Mesenchymal stem cell (in vitro differentiated cells and primary cell): Measurements from ENCODE around the gene ANKS4B.

Source experiments
- DNase-seq: peaks from one replicate; pipeline ENCODE4 v3.0.0-alpha.2; 2013
- H2AFZ ChIP-seq: one replicate; pipeline ENCODE4 v1.6.1; 2013; ENCODE audit warnings: low read depth, mild to moderate bottlenecking, control low read depth, inconsistent platforms, low read length, moderate library complexity
- H2AK5ac ChIP-seq: 2 replicates; pipeline ENCODE4 v1.6.1; 2013; ENCODE audit warnings: low read length, moderate library complexity, mild to moderate bottlenecking, inconsistent platforms; ENCODE audit not compliant: severe bottlenecking
- H2BK120ac ChIP-seq: one replicate; pipeline ENCODE4 v1.6.1; 2013; ENCODE audit warnings: low read depth, mild to moderate bottlenecking, inconsistent platforms, low read length, moderate library complexity
- H2BK12ac ChIP-seq, 2 experiments: one replicate each; pipeline ENCODE4 v1.6.1; 2013; ENCODE audit warnings: inconsistent platforms in 2 of 2, low read length in 2 of 2, mild to moderate bottlenecking in 2 of 2, moderate library complexity in 2 of 2, control low read depth in 1 of 2
- H2BK15ac ChIP-seq: one replicate; pipeline ENCODE4 v1.6.1; 2013; ENCODE audit warnings: mild to moderate bottlenecking, low read depth, inconsistent platforms; ENCODE audit not compliant: poor library complexity, severe bottlenecking
- H2BK5ac ChIP-seq: 2 replicates; pipeline ENCODE4 v1.6.1; 2013; ENCODE audit warnings: low read depth, mild to moderate bottlenecking, low read length, control low read depth, inconsistent platforms; ENCODE audit not compliant: poor library complexity, severe bottlenecking
- H3K14ac ChIP-seq, 2 experiments: one replicate each; pipeline ENCODE4 v1.6.1; 2013; ENCODE audit warnings: inconsistent platforms in 2 of 2, low read length in 2 of 2, control low read depth in 1 of 2, mild to moderate bottlenecking in 1 of 2, moderate library complexity in 1 of 2
- H3K18ac ChIP-seq, 2 experiments: one replicate each; pipeline ENCODE4 v1.6.1; 2013; ENCODE audit warnings: inconsistent platforms in 2 of 2, low read length in 2 of 2, control low read depth in 1 of 2, low read depth in 1 of 2, mild to moderate bottlenecking in 1 of 2
- H3K23ac ChIP-seq, 2 experiments: one replicate each; pipeline ENCODE4 v1.6.1; 2013; ENCODE audit warnings: inconsistent platforms in 2 of 2, low read length in 2 of 2, mild to moderate bottlenecking in 2 of 2, moderate library complexity in 2 of 2, control low read depth in 1 of 2
- H3K27ac ChIP-seq: 2 replicates; pipeline ENCODE4 v1.5.1; 2013; ENCODE audit warnings: mild to moderate bottlenecking, moderate library complexity, low read length, control low read depth, inconsistent platforms; ENCODE audit not compliant: poor library complexity, severe bottlenecking
- H3K27me3 ChIP-seq, 2 experiments: 2 replicates each; pipeline versions ENCODE4 v1.6.1 to v1.7.0; 2013; ENCODE audit warnings: low read length in 2 of 2, mild to moderate bottlenecking in 2 of 2, moderate library complexity in 2 of 2, control low read depth in 1 of 2, inconsistent platforms in 1 of 2; ENCODE audit not compliant: control insufficient read depth in 1 of 2, insufficient read depth in 1 of 2
- H3K36me3 ChIP-seq, 2 experiments: 2 replicates each; pipeline versions ENCODE4 v1.6.1 to v1.7.0; 2013; ENCODE audit warnings: low read length in 2 of 2, control low read depth in 1 of 2, inconsistent platforms in 1 of 2, low read depth in 1 of 2, mild to moderate bottlenecking in 1 of 2; ENCODE audit not compliant: insufficient read depth in 2 of 2, control insufficient read depth in 1 of 2
- H3K4ac ChIP-seq, 2 experiments: one replicate each; pipeline ENCODE4 v1.6.1; 2013; ENCODE audit warnings: inconsistent platforms in 2 of 2, low read length in 2 of 2, mild to moderate bottlenecking in 2 of 2, moderate library complexity in 2 of 2, control low read depth in 1 of 2, low read depth in 1 of 2
- H3K4me1 ChIP-seq: 2 replicates; pipeline ENCODE4 v1.6.1; 2013; ENCODE audit warnings: low read depth, low read length, control low read depth; ENCODE audit not compliant: control insufficient read depth, insufficient read depth
- H3K4me2 ChIP-seq: 2 replicates; pipeline ENCODE4 v1.6.1; 2013; ENCODE audit warnings: low read length, mild to moderate bottlenecking, inconsistent platforms; ENCODE audit not compliant: poor library complexity, severe bottlenecking
- H3K4me3 ChIP-seq, 2 experiments: 2 replicates each; pipeline versions ENCODE4 v1.5.1 to v1.7.0; 2013; ENCODE audit warnings: low read length in 2 of 2, mild to moderate bottlenecking in 2 of 2, control low read depth in 1 of 2, low read depth in 1 of 2; ENCODE audit not compliant: insufficient read depth in 1 of 2
- H3K79me1 ChIP-seq: replicated peaks from 2 replicates; pipeline ENCODE4 v1.6.1; 2013; ENCODE audit warnings: mild to moderate bottlenecking, control low read depth, low read length, inconsistent platforms; ENCODE audit not compliant: poor library complexity, severe bottlenecking
- H3K9ac ChIP-seq: 2 replicates; pipeline ENCODE4 v1.7.0; 2013; ENCODE audit warnings: mild to moderate bottlenecking, low read length, moderate library complexity
- H3K9me3 ChIP-seq: 2 replicates; pipeline ENCODE4 v1.7.0; 2013; ENCODE audit warnings: mild to moderate bottlenecking, low read length; ENCODE audit not compliant: control insufficient read depth
- H4K8ac ChIP-seq: one replicate; pipeline ENCODE4 v1.6.1; 2013; ENCODE audit warnings: inconsistent platforms, mild to moderate bottlenecking, low read length, moderate library complexity
- H4K91ac ChIP-seq: one replicate; pipeline ENCODE4 v1.6.1; 2013; ENCODE audit warnings: mild to moderate bottlenecking, low read length, inconsistent platforms
- WGBS: methylation state at CpG from one replicate; pipeline ENCODE4 v1.1.7; 2013; ENCODE audit warnings: mixed read lengths; 5-methylcytosine and 5-hydroxymethylcytosine counted together

Gene ANKS4B

DNA sequence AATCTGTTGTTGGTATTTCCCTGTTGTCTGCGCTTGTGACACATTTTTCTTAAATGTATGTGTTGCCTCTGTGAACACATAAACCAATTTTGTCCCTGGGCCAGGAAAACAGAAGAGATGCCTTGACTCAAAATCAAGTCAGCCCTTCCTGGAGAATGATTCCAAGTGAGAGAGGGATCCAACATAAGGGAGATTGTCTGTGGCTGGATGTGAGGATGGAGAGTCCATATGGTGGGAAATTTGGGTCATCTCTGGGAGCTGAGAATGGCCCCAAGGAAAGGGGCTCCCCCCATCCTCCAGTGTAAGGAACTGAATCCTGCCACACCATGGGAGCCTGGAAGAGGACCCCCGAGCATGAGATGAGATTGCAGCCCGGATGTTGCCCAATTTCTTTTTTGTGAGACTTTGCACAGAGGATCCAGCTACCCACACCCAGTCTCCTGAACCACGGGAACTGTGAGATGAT is 31.1 kb downstream of the ANKS4B start:
- no peak overlapping the region for H3K14ac ChIP-seq
- no peaks in the 10 kb centered on the region for H3K36me3 ChIP-seq
- no peak overlapping the region for H2AK5ac ChIP-seq
- H3K4me1 ChIP-seq: peaks cover 12% of the 10 kb centered on the region
- H2BK120ac ChIP-seq: no peak overlapping the region
- H2AFZ ChIP-seq: no peak overlapping the region
- H3K4ac ChIP-seq: no peak overlapping the region
- H3K9ac ChIP-seq: peak overlapping the region; percentile 47
- H3K27ac ChIP-seq: no peak overlapping the region
- no peak overlapping the region for H2BK15ac ChIP-seq
- H3K4me2 ChIP-seq: no peak overlapping the region
- no peak overlapping the region for H3K18ac ChIP-seq
- H2BK5ac ChIP-seq: no peak overlapping the region
- no peaks in the 10 kb centered on the region for H3K27me3 ChIP-seq
- no peak overlapping the region for H3K23ac ChIP-seq
- 88% methylated on average over 3 of the region's 4 CpGs for WGBS
- no peak for DNase-seq
- no peaks in the 10 kb centered on the region for H3K9me3 ChIP-seq
- no peak overlapping the region for H3K4me3 ChIP-seq
- no peak overlapping the region for H4K8ac ChIP-seq
- H3K79me1 ChIP-seq: no peaks in the 10 kb centered on the region
- no peak overlapping the region for H4K91ac ChIP-seq
- H2BK12ac ChIP-seq: no peak overlapping the region

DNA sequence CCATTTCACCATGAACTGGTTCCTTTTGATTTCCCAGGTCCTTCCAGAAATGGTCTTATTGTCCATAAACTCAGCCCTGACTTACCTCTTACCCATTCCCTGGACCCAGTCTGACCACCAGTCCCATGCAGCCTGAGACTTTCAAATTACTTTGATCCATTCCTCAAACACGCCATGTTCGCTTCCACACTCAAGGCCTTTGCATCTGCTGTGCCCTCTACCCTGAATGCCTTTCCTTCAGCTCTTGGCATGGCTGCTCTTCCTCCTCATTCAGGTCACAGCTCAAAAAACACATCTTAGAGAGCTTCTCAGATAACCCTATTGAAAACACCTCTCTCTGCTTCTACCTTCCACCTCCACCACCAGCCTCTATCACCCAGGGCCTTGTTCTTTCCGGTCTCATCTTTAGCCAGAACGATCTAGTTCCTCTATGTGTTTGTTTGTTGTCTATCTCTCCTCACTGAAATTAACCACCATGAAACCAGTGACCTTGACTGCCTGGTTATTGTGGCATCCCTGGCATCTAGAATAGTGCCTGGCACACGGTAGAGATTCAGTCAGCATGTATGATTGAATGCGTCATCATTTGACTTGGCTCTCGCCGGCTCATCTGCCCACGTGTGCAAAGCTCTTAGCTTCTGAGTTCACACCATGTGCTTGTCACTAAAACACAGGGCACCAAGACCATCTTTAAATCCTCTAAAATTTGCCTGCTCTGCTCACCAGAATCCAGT is 31.8 kb downstream of the ANKS4B start:
- Histone ChIP-seq H2BK15ac (no peak overlapping the region), H4K91ac (no peak overlapping the region), H3K36me3 (no peaks in the 10 kb centered on the region), H3K9me3 (no peaks in the 10 kb centered on the region), H2BK5ac (no peak overlapping the region), H2AK5ac (no peak overlapping the region), H3K27ac (no peak overlapping the region), H3K79me1 (no peaks in the 10 kb centered on the region), H3K4me1 (peaks cover 12% of the 10 kb centered on the region), H3K9ac (no peak overlapping the region), H3K27me3 (no peaks in the 10 kb centered on the region), H3K4ac (no peak overlapping the region), H3K23ac (no peak overlapping the region), H2AFZ (no peak overlapping the region), H3K18ac (no peak overlapping the region), H3K4me2 (no peak overlapping the region), H2BK120ac (no peak overlapping the region), H4K8ac (no peak overlapping the region), H2BK12ac (no peak overlapping the region), H3K4me3 (no peak overlapping the region), H3K14ac (no peak overlapping the region)
- DNase-seq: no peak
- 92% methylated on average over 9 of the region's 9 CpGs for WGBS

- Histone ChIP-seq H3K4ac (no peak overlapping the region), H3K36me3 (no peaks in the 10 kb centered on the region), H3K79me1 (no peaks in the 10 kb centered on the region), H4K8ac (no peak overlapping the region), H3K27me3 (peaks cover 0 to 6% of the 10 kb centered on the region in 2 experiments), H3K4me3 (no peak overlapping the region), H2BK12ac (no peak overlapping the region), H3K27ac (no peak overlapping the region), H3K9me3 (no peaks in the 10 kb centered on the region), H3K9ac (no peak overlapping the region), H2BK120ac (no peak overlapping the region), H2BK15ac (no peak overlapping the region), H2BK5ac (no peak overlapping the region), H2AFZ (no peak overlapping the region), H3K4me2 (no peak overlapping the region), H3K23ac (no peak overlapping the region), H3K4me1 (peaks cover 5% of the 10 kb centered on the region), H3K14ac (no peak overlapping the region), H4K91ac (no peak overlapping the region), H3K18ac (no peak overlapping the region), H2AK5ac (no peak overlapping the region)
- 94% methylated on average over 4 of the region's 4 CpGs for WGBS
- no peak for DNase-seq
Observed at GRCh38 chr16:21267298-21267697, 33.8 kb downstream of the ANKS4B start.

- no peak overlapping the region for H2BK12ac ChIP-seq
- H3K79me1 ChIP-seq: no peaks in the 10 kb centered on the region
- 85% methylated on average over 7 of the region's 9 CpGs for WGBS
- H3K4me1 ChIP-seq: peaks cover 5% of the 10 kb centered on the region
- H2AK5ac ChIP-seq: no peak overlapping the region
- H4K91ac ChIP-seq: no peak overlapping the region
- H2BK15ac ChIP-seq: no peak overlapping the region
- no peak for DNase-seq
- H3K4me3 ChIP-seq: no peak overlapping the region
- H3K9me3 ChIP-seq: no peaks in the 10 kb centered on the region
- H3K27me3 ChIP-seq: peaks cover 0 to 6% of the 10 kb centered on the region in 2 experiments
- H3K27ac ChIP-seq: no peak overlapping the region
- H2AFZ ChIP-seq: no peak overlapping the region
- no peaks in the 10 kb centered on the region for H3K36me3 ChIP-seq
- H3K18ac ChIP-seq: no peak overlapping the region
- H2BK120ac ChIP-seq: no peak overlapping the region
- no peak overlapping the region for H2BK5ac ChIP-seq
- no peak overlapping the region for H4K8ac ChIP-seq
- no peak overlapping the region for H3K4ac ChIP-seq
- H3K9ac ChIP-seq: no peak overlapping the region
- no peak overlapping the region for H3K14ac ChIP-seq
- no peak overlapping the region for H3K4me2 ChIP-seq
- H3K23ac ChIP-seq: no peak overlapping the region
Observed at GRCh38 chr16:21268236-21268635, 34.7 kb downstream of the ANKS4B start.
